PFSK-1 (cell line): Measurements from ENCODE around the gene PARM1.

Experiments
- POLR2AphosphoS5 ChIP-seq: IDR thresholded peaks from 2 replicates; pipeline ENCODE4 v1.6.1; 2012; ENCODE audit warnings: low read depth, mild to moderate bottlenecking, control low read depth, low read length, moderate library complexity
- TAF1 ChIP-seq: IDR thresholded peaks from 2 replicates; pipeline ENCODE4 v1.6.1; 2012; ENCODE audit warnings: low read length, control low read depth, borderline replicate concordance; ENCODE audit not compliant: insufficient read depth
- TF ChIP-seq, protein P1 (sequence below), 2 experiments: IDR thresholded peaks; 2 replicates each; pipeline versions ENCODE4 v1.6.1 to v1.8.0; 2011 to 2012; ENCODE audit warnings: low read depth in 2 of 2, low read length in 2 of 2, control low read depth in 1 of 2, inconsistent platforms in 1 of 2, mild to moderate bottlenecking in 1 of 2, moderate library complexity in 1 of 2; ENCODE audit not compliant: insufficient read depth in 1 of 2

- TF ChIP-seq POLR2AphosphoS5 (no peak), TAF1 (no peak)
- TF ChIP-seq, protein P1, sequence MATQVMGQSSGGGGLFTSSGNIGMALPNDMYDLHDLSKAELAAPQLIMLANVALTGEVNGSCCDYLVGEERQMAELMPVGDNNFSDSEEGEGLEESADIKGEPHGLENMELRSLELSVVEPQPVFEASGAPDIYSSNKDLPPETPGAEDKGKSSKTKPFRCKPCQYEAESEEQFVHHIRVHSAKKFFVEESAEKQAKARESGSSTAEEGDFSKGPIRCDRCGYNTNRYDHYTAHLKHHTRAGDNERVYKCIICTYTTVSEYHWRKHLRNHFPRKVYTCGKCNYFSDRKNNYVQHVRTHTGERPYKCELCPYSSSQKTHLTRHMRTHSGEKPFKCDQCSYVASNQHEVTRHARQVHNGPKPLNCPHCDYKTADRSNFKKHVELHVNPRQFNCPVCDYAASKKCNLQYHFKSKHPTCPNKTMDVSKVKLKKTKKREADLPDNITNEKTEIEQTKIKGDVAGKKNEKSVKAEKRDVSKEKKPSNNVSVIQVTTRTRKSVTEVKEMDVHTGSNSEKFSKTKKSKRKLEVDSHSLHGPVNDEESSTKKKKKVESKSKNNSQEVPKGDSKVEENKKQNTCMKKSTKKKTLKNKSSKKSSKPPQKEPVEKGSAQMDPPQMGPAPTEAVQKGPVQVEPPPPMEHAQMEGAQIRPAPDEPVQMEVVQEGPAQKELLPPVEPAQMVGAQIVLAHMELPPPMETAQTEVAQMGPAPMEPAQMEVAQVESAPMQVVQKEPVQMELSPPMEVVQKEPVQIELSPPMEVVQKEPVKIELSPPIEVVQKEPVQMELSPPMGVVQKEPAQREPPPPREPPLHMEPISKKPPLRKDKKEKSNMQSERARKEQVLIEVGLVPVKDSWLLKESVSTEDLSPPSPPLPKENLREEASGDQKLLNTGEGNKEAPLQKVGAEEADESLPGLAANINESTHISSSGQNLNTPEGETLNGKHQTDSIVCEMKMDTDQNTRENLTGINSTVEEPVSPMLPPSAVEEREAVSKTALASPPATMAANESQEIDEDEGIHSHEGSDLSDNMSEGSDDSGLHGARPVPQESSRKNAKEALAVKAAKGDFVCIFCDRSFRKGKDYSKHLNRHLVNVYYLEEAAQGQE (IDR thresholded peaks at IDR 0.05; ENCODE audit: insufficient read depth in 1 of 2, low read depth in 2 of 2, low read length in 2 of 2): no peak
Observed at GRCh38 chr4:74941123-74941522, 8.2 kb downstream of the PARM1 start.
